Transverse colon (tissue), 4 donors: ENCODE data around the gene FBXL5. TPM values are rescaled to one million over a fixed set of nuclear protein-coding genes. Genes with fewer than 3 reads are reported as not detected.

ENCODE experiments used
- DNase-seq: peaks from one replicate; pipeline ENCODE4 v3.0.0-alpha.2; 2019
- H3K27ac ChIP-seq, 4 donors: fragments of 200-600 bp; sonication (generic); 2 replicates each; pipeline ENCODE4 v1.5.1; 2016 to 2018; ENCODE audit warnings: inconsistent platforms in 4 of 4
- H3K27me3 ChIP-seq: fragments of 200-600 bp; sonication (generic); 2 replicates; pipeline ENCODE4 v1.5.1; 2017; ENCODE audit warnings: inconsistent platforms
- H3K36me3 ChIP-seq, 4 donors: fragments of 200-600 bp; sonication (generic); 2 replicates each; pipeline ENCODE4 v1.5.1; 2017 to 2019; ENCODE audit warnings: inconsistent platforms in 4 of 4
- H3K4me1 ChIP-seq, 4 donors: fragments of 200-600 bp; sonication (generic); 2 replicates each; pipeline ENCODE4 v1.5.1; 2017 to 2020; ENCODE audit warnings: inconsistent platforms in 4 of 4
- H3K4me3 ChIP-seq, 4 donors: fragments of 200-600 bp; sonication (generic); 1 replicate in 1 of 4; 2 replicates in 3 of 4; pipeline versions ENCODE4 v1.5.1 to v1.6.1; 2017 to 2019; ENCODE audit warnings: inconsistent platforms in 4 of 4
- H3K9me3 ChIP-seq, 2 donors: fragments of 200-600 bp; sonication (generic); 2 replicates each; pipeline ENCODE4 v1.5.1; 2017 to 2019; ENCODE audit warnings: inconsistent platforms in 2 of 2
- EP300 ChIP-seq: sonication (generic); formaldehyde crosslinking; IDR thresholded peaks from one replicate; pipeline ENCODE4 v1.6.1; 2017; ENCODE audit warnings: antibody characterized with exemption, low read depth
- POLR2A ChIP-seq: fragments of 450-650 bp; IDR thresholded peaks from one replicate; pipeline ENCODE4 v1.6.1; 2016; ENCODE audit warnings: antibody characterized with exemption, mild to moderate bottlenecking, moderate library complexity
- POLR2AphosphoS5 ChIP-seq, 3 donors: sonication (generic); formaldehyde crosslinking; IDR thresholded peaks; one replicate each; pipeline ENCODE4 v1.6.1; 2016; ENCODE audit warnings: antibody characterized with exemption in 3 of 3
- WGBS, 2 donors: methylation state at CpG; one replicate each; pipeline ENCODE4 v1.1.5; 2018; ENCODE audit warnings: low coverage in 1 of 2; 5-methylcytosine and 5-hydroxymethylcytosine counted together
- in situ Hi-C, 4 donors: fragments of 200-750 bp; cut with MboI; loops; one replicate each; pipeline versions ENCODE4 v1.15.0 to v1.15.1; 2017; ENCODE audit warnings: low sequenced_read_pairs in 3 of 4, low pct_ligation_motif_present in 1 of 4, low pct_unique_long_range_greater_than_20kb in 1 of 4
- intact Hi-C: fragments of 100-400 bp; cut with DNase I; formaldehyde crosslinking; loops from one replicate; pipeline ENCODE4 v1.15.1; 2023; ENCODE audit warnings: low total_unique reads
- total RNA-seq, 4 donors: library from RNA; depleted of rRNA; stranded (reverse); fragments of >200 nt; gene quantifications; one replicate each; pipeline ENCODE4 v1.1.0, GENCODE V29; 2016
- TF ChIP-seq, protein P1 (sequence below), 5 experiments: fragments of 200-600 bp in 3 of 5; fragments of 450-650 bp in 2 of 5; sonication (generic) in 3 of 5; IDR thresholded peaks; 1 replicate in 2 of 5; 2 replicates in 3 of 5; pipeline ENCODE4 v1.5.1; 2016 to 2017; ENCODE audit warnings: antibody characterized with exemption in 5 of 5, inconsistent platforms in 3 of 5, mild to moderate bottlenecking in 2 of 5, moderate library complexity in 1 of 5

FBXL5 gene, protein sequence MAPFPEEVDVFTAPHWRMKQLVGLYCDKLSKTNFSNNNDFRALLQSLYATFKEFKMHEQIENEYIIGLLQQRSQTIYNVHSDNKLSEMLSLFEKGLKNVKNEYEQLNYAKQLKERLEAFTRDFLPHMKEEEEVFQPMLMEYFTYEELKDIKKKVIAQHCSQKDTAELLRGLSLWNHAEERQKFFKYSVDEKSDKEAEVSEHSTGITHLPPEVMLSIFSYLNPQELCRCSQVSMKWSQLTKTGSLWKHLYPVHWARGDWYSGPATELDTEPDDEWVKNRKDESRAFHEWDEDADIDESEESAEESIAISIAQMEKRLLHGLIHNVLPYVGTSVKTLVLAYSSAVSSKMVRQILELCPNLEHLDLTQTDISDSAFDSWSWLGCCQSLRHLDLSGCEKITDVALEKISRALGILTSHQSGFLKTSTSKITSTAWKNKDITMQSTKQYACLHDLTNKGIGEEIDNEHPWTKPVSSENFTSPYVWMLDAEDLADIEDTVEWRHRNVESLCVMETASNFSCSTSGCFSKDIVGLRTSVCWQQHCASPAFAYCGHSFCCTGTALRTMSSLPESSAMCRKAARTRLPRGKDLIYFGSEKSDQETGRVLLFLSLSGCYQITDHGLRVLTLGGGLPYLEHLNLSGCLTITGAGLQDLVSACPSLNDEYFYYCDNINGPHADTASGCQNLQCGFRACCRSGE
- total RNA-seq, result 100 to 1,000 TPM in 2 of 4 donors, 10 to 100 TPM in 2; 31.8 to 141 (median 77.5) TPM

DNA sequence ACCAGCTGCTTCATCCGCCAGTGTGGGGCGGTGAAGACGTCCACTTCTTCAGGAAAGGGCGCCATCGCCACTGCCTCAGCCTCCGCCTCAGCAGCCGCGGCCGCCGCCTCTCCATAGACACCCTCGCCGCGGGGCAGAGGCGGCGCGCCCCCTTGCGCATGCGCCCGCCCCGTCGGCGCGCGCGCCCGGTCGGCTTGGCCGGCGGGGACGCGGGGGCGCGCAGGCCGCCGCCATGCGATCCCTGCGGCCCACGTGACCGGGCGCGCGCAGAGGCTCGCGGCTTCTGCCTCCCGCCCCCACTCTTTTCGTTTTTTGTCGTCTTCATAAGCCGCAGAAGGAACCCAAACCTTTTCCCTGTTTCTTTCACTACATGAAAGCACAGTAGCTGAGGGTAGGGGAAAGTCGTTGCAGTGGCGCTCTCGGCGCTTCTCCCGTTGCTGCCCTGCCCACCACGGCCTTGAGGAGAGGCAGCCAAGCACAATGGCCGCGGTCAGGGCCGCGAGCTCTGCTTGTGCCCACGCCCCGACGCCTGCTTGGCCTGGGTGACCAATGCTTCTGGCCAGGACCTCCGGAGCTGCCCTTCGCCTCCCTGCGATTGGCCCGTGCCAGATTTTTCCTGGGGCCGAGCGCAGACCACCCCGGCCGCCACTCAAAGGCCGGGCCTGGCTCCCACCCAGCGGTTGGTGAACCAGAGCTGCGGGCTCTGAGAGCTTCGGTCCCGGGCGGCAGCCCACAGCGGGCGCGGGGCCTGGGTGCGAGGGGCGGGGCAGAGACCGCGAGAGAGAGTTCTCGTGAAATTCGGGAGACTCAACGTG lies at the start of gene FBXL5:
FBXL5 (minus strand) TSS at position 135 of the 815 bp plus-strand sequence; CDS start at position 65, 70 bp downstream.
- in situ Hi-C loops, result no loop called here
- peak; percentile 83 for DNase-seq
- H3K27me3 ChIP-seq, result no peaks in the 10 kb centered on the region
- H3K9me3 ChIP-seq, result no peaks in the 10 kb centered on the region
- TF ChIP-seq POLR2A, result peak; percentile 84
- TF ChIP-seq, protein P1, sequence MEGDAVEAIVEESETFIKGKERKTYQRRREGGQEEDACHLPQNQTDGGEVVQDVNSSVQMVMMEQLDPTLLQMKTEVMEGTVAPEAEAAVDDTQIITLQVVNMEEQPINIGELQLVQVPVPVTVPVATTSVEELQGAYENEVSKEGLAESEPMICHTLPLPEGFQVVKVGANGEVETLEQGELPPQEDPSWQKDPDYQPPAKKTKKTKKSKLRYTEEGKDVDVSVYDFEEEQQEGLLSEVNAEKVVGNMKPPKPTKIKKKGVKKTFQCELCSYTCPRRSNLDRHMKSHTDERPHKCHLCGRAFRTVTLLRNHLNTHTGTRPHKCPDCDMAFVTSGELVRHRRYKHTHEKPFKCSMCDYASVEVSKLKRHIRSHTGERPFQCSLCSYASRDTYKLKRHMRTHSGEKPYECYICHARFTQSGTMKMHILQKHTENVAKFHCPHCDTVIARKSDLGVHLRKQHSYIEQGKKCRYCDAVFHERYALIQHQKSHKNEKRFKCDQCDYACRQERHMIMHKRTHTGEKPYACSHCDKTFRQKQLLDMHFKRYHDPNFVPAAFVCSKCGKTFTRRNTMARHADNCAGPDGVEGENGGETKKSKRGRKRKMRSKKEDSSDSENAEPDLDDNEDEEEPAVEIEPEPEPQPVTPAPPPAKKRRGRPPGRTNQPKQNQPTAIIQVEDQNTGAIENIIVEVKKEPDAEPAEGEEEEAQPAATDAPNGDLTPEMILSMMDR (IDR thresholded peaks at IDR 0.05), result no peak
- TF ChIP-seq POLR2AphosphoS5 (IDR thresholded peaks at IDR 0.05), result peak; percentile 94 to 95 (median 95)
- TF ChIP-seq EP300, result no peak
- intact Hi-C loops, result loop anchor here (5.0 kb wide), 1 partner anchor 403 kb away; no protein-coding TSS in a partner anchor
- H3K36me3 ChIP-seq, result no peaks in the 10 kb centered on the region
- H3K4me1 ChIP-seq, result peaks cover 17 to 43% (median 40%) of the 10 kb centered on the region in 4 donors
- peak within 1 kb of the TSS; percentile 97 to 100 (median 98) for H3K27ac ChIP-seq
- WGBS, 2 donors, result 10 to 13% methylated on average over 19 to 81 of the region's 85 CpGs
- peak within 1 kb of the TSS; percentile 77 to 94 (median 82) for H3K4me3 ChIP-seq

DNA sequence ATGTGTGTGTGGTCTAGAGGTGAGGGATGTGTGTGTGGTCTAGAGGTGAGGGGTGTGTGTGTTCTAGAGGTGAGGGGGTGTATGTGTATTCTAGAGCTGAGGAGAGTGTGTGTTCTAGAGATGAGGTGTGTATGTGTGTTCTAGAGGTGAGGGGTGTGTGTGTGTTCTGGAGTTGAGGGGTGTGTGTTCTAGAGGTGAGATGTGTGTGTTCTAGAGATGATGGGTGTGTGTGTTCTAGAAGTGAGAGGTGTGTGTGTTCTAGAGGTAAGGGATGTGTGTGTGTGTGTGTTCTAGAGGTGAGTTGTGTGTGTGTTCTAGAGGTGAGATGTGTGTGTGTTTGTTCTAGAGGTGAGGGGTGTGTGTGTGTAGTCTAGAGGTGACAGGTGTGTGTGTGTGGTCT lies 49.0 kb upstream of the FBXL5 start:
- no peak for DNase-seq
- in situ Hi-C loops, result no loop called here
- TF ChIP-seq POLR2AphosphoS5 (IDR thresholded peaks at IDR 0.05), result no peak
- TF ChIP-seq EP300, result no peak
- no peak for TF ChIP-seq POLR2A
- TF ChIP-seq, protein P1 (IDR thresholded peaks at IDR 0.05), result no peak
- Histone ChIP-seq H3K27me3 (no peaks in the 10 kb centered on the region), H3K36me3 (no peaks in the 10 kb centered on the region), H3K4me1 (peaks cover 0 to 12% (median 7%) of the 10 kb centered on the region in 4 donors), H3K9me3 (no peaks in the 10 kb centered on the region), H3K27ac (no peak overlapping the region), H3K4me3 (no peak overlapping the region)
- intact Hi-C loops, result no loop called here

DNA sequence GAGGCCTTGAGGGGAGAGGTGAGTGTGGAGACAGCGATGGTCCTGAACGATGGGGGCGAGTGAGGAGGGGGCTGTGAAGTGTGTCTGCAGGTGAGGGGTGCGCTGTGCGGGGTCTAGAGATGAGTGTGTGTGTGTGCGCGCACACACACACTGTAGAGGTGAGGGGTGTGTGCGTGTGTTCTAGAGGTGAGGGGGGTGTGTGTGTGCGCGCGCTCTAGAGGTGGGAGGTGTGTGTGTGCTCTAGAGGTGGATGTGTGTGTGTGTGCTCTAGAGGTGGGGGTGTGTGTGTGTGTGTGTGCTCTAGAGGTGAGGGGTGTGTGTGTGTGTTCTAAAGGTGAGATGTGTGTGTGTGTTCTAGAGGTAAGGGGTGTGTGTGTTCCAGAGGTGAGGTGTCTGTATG lies 48.3 kb upstream of the FBXL5 start:
- Histone ChIP-seq H3K4me1 (peaks cover 0 to 12% (median 7%) of the 10 kb centered on the region in 4 donors), H3K36me3 (no peaks in the 10 kb centered on the region), H3K9me3 (no peaks in the 10 kb centered on the region), H3K4me3 (peak overlapping the region in 3 of 4 donors; percentile 26 to 51 (median 40)), H3K27ac (peak overlapping the region; percentile 39 to 65 (median 58)), H3K27me3 (no peaks in the 10 kb centered on the region)
- no peak for DNase-seq
- in situ Hi-C loops (no loop called here), intact Hi-C loops (no loop called here)
- TF ChIP-seq POLR2A, result no peak
- WGBS, 2 donors, result 87% methylated on average over 5 to 11 of the region's 11 CpGs

DNA sequence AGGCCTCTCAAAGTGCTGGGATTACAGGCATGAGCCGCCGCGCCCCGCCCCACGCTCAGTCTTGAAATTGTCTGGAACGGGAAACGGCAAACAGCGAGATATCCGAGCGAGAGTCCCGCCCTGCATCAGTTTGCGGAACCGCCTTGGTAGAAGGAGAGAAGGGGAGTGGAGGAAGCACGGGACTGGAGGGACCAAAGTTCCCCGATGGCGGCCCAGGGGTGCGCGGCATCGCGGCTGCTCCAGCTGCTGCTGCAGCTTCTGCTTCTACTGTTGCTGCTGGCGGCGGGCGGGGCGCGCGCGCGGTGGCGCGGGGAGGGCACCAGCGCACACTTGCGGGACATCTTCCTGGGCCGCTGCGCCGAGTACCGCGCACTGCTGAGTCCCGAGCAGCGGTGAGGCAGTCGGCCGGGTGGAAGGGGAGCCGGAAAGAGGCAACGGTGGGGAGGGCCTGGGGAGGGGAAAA lies 47.8 kb upstream of the FBXL5 start, which contains the start of gene BST1:
BST1 (plus strand) TSS at position 125 of the 463 bp plus-strand sequence; CDS start at position 205, 80 bp downstream.
- intact Hi-C loops, result no loop called here
- DNase-seq, result peak; percentile 81
- peak within 1 kb of the TSS; percentile 26 to 51 (median 34) for H3K4me3 ChIP-seq
- in situ Hi-C loops, result no loop called here
- peak within 1 kb of the TSS; percentile 39 to 65 (median 58) for H3K27ac ChIP-seq
- no peaks in the 10 kb centered on the region for H3K27me3 ChIP-seq
- H3K36me3 ChIP-seq, result no peaks in the 10 kb centered on the region
- H3K9me3 ChIP-seq, result no peaks in the 10 kb centered on the region
- H3K4me1 ChIP-seq, result peaks cover 0 to 12% (median 7%) of the 10 kb centered on the region in 4 donors
- TF ChIP-seq POLR2A (peak; percentile 50), POLR2AphosphoS5 (IDR thresholded peaks at IDR 0.05) (peak; percentile 11 to 38 (median 24)), EP300 (no peak)
- TF ChIP-seq, protein P1 (IDR thresholded peaks at IDR 0.05), result no peak
- WGBS, 2 donors, result 15 to 81% methylated on average over 3 to 38 of the region's 43 CpGs
